ENCODE data around the gene SLIT3.

- no peak for TF ChIP-seq POLR2A (IDR thresholded peaks at IDR 0.05; ENCODE audit: low read depth, low read length)
- TF ChIP-seq POLR2AphosphoS5 (IDR thresholded peaks at IDR 0.05; ENCODE audit: low read depth, low read length), result no peak
- no peak for TF ChIP-seq TAF1 (IDR thresholded peaks at IDR 0.05; ENCODE audit: low read depth, low read length)
- TF ChIP-seq POU2F2 (IDR thresholded peaks at IDR 0.05; ENCODE audit: low read depth, low read length), result no peak
- TF ChIP-seq PAX5 (IDR thresholded peaks at IDR 0.05; ENCODE audit: insufficient read depth, low read length, severe bottlenecking), result no peak
Observed at GRCh38 chr5:168737066-168737465, 563.9 kb downstream of the SLIT3 start.

All from GM12891 (cell line).